Stimulated activated CD8-positive, alpha-beta memory T cell treated with anti-CD3 and anti-CD28 coated beads, Interleukin-15, amount 100 ng/mL, for 24 hours (primary cell): ENCODE results near the gene STAC3.
A peak's percentile ranks its signal among the peaks of the same experiment; 100 is the strongest.

Experiments used
- DNase-seq: peaks from one replicate; pipeline ENCODE4 v3.0.0-alpha.2; 2020; ENCODE audit warnings: low read depth

STAC3 gene

DNA sequence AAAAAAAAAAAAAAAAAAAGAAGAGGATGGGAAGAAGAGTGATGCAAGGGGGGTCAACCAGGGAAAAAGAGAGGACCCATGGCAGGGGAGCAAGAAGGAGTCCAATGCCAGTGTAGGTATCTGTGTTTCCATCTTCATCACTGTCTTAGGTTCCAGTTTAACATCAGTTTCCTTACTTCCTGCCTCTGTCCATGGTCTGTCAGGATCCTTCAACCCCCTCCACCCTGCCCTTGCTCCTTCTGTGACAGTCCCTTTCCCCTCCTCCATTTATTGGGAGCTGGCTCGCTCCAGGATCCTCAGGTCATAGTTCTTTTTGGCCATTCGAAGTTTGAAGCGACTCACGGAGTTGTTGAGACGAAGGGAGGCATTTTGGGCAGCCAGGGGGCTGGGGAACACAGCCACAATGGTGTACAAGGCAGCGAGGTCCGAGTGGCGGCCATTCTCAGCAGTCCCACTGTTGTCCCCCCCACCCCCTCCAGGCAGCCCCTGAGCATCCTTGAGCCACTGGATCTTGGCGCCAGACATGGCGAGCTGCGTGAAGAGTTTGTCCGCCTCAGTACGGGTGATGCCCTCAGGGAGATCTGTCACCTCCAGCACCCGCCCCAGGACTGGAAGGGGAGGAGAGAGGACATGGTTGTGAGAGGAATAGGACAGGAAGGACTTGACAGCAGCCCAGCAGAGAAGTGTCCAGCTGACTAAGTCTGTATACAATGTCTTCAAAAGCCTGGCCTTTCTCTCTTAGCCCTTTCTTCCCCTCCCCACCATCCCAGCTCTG lies 3.7 kb upstream of the STAC3 start:
- no peak for DNase-seq

GRCh38 chr12:57250541-57250940 lies 446 bp downstream of the STAC3 start:
- DNase-seq, result no peak

- no peak for DNase-seq
Observed at GRCh38 chr12:57248934-57249742, 1.8 kb downstream of the STAC3 start.

DNA sequence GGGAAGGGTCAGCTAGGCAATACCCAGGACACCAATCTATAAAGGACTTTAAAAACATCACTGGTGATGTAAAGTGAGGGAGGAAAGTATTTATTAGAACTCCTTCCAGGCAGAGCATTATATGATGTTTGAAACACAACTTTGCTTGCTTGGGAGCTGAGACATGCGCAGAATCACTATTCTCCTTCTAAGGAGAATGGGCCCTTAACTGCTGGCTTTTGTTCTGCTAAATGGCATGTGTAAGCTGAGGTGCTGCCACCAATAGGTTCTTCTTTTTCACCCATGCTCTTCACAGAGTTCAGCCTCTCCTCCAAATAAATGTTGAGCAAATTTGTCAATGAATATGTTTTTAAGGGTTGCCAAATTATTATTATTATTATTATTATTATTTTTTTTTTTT lies 3.9 kb downstream of the STAC3 start:
- no peak for DNase-seq

DNA sequence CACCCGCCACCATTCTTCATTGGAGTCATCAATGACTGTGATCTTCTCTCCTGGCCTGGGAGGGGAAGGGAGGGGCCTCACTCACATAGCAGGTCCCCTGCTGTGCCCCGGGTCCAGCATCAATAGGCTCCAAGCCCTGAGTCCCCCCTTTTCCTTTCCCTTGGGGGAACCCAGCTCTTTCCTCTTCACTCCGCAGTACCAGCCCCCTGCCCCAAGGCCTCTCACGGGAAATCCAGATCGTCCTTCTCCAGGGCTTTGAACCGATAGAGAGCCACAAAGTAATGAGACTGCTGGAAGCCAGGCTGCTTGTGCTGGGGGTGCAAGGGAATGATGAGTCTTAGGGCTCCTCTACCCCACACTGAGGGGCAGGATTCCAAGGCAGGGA lies 6.7 kb downstream of the STAC3 start:
- DNase-seq, result no peak

GRCh38 chr12:57243521-57244311 lies 7.3 kb downstream of the STAC3 start:
- DNase-seq, result peak; percentile 62

DNA sequence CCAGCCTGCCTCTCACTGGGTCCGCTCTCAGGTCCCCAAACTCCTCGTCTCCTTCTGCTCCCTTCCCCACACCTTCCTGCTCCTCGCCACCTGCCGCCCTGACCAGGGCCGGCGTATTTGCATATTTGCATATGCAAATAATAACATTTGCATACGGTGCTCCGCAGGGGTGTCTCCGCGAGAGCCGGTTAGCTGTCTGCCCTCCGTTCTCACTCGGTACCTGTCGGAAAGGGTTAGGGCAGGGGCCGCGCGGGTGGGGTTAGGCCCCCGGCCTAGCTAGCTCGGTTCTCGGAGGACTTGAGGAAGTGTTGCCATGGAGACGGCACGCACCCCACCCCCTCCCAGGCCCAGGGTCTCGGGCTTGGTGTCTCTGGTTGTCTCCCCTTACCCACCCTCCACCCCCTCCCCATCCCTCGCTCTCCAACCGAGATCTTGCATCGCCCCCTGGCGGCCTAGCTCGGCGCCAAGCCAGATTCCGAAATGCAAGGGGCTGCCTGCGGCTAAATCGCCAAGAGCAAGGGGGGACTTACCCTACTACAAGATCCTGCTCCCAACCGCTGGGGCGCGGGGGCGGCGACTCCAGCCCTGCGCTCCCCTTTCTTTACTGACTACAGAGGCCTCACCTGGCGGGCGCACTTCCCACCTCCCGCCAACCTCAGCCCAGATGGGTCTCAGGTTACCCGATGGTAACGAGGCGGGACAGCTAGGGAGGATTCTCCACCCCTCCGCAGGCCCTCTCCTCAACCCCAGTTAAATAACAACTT lies 8.1 kb downstream of the STAC3 start:
- peak; percentile 49 for DNase-seq

- DNase-seq, result no peak
Observed at GRCh38 chr12:57242329-57242690, 8.7 kb downstream of the STAC3 start.

DNA sequence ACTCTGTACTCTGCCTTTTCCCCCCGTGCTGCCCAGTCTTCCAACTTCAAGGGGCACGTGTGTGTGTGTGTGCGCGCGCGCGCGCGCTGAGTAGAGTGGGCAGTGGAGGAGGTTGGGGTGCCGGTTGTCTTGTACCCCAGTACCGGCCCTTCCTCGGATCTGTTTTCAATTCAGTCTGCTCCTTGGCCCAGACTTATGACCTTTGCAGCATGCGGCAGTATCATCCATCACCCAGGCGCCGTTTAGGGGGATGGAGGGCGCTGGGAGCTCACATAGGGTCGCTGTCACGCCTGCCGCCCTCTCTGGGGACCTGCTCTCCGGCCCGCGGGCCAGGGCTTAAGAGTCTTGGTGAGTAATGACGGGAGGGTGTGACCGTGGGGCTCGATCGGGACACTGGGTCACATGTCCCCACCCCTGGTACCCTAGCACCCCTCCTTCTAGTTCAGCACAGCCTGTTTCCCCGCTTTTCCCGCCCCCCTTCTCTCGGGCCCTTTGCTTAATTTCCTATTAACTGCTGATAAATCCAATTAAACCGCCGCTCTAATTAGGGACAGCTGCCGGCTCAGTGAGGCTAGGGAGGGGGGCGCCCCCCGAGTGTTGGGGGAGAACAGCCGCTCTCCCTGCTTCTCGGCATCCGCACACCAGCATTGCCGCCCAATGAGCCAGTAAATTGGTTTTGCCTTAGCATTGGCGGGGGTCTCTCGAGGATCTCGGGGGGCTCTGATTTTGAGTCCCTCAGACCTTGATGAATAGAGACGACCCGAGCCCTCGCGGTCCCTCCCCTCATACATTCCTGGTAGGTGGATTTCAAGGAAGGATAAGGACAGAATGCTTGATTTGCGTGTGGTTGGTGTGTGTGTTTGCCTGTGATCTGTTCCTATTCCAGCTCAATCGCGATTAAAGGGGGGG lies 9.3 kb downstream of the STAC3 start:
- no peak for DNase-seq

DNA sequence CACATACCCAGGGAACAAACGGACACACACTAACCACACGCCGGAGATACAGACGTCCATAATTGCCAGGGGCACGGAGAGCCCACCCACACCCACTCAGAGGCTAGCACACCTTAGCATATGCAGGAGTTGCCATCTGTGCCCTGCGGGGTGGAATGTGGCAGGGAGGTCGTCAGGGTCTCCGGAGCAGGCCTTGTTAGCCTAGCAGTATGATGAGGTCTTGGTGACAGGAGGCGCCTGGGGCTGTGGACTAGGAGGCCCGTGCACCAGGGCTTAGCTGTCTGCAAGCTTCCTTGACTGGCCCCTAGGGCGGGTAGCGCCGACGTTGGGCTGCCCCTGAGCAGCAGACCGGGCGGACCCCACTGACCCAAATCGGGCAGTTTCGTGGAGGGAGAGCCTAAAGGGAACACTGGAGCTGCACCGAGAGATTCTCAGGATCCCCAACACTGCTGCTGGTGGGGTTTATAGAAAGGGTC lies 10.0 kb downstream of the STAC3 start:
- DNase-seq, result no peak

DNA sequence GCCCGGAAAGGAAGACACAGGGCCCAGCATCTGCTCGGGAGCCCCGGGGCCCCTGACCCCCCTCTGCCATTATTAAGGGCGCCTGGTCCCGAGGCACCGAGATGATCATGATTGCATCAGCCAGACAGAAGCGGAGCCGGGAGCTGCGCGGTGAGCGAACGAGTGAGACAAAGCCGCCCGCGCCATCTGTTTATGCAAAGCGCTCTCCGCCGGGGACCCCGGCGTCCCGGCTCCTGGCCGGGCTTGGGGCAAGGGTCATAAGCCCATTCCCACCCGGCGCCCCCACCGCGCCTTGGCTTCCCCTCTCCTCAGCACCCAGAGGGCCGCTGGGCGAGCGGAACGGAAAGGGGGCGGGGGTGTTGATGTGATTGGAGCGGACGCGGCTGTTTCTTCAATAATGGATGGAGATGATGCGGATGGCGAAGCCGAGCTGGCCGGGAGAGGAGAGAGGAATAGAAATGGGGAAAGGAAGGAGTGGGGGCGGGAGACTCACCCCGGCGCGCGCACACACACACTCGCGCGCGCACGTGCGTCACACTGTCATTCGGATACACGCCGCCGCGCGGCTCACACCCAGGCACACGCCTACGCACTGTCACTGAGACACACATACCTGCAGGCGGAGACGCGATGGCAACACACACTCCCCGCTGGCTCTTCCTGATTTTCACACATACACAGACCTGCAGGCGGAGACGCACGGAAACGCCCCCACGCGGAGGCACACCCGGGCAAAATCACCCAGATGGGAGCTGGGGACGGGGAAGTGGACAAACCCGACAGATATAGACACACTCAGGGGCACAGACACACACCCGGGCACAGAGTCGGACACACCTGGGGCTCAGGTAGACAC lies 10.7 kb downstream of the STAC3 start:
- no peak for DNase-seq

- DNase-seq, result no peak
Observed at GRCh38 chr12:57239587-57240065, 11.4 kb downstream of the STAC3 start.

GRCh38 chr12:57238854-57239554 lies 12.0 kb downstream of the STAC3 start:
- peak; percentile 75 for DNase-seq

DNA sequence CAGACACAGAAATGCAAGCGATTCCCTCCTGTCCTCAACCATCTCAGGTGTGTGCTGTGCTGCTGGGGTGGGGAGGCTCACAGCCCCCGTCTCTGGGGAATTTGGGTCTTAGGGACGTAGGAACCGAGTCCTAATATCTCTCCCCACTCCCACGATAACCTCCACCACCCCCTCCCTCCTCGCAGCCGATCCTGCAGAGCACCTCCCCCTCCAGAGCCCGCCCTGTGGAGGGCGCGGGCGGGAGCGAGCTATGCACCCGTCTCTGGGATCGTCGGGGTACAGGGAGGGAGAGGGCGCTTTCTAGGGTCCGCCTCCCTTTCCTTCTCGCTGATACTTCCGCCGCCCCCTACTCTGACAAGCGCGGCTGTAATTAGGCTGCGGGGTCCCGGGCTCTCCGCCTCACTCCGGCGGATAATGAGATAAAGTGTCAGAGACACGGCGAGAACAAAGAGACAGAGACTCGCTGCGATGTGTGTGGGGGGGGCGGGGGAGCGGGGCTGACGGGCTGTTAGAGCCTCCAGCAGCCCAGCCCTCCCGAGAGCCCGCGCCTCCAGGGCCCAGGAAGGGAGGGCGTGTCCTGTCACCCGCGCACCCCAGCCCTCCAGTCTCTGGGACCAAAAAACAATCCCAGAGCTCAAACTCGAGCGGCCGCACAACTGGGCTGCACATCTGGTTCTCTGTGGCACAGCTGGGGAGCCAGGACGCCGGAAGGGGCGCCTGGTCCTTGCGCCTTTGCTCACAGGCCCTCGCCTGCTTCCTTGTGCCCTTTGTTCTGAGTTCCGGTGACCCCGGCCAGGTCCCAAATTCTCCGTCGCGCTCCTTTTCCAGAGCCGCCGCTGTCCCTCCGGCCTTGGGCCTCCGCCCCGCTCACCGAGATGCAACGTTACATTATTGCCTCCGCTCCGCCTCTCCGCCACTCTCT lies 12.8 kb downstream of the STAC3 start:
- no peak for DNase-seq

DNA sequence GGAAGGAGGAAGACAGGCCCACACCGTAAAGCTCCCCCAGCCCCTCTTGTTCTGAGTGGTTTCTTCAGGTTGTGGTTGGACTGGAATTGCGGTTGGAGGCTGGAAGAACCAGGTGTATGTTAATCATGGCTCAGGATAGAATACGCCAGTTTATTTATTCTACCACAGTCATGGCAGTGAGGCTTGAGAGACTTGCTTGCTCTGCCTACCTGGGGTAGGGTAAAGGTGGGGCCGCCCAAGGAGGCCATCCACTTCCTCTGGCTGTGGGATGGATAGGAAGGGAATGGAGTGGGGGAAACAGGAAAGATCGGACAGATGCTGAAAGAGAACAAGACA lies 13.4 kb downstream of the STAC3 start:
- no peak for DNase-seq

GRCh38 chr12:57236925-57237595 lies 13.9 kb downstream of the STAC3 start:
- DNase-seq, result no peak

DNA sequence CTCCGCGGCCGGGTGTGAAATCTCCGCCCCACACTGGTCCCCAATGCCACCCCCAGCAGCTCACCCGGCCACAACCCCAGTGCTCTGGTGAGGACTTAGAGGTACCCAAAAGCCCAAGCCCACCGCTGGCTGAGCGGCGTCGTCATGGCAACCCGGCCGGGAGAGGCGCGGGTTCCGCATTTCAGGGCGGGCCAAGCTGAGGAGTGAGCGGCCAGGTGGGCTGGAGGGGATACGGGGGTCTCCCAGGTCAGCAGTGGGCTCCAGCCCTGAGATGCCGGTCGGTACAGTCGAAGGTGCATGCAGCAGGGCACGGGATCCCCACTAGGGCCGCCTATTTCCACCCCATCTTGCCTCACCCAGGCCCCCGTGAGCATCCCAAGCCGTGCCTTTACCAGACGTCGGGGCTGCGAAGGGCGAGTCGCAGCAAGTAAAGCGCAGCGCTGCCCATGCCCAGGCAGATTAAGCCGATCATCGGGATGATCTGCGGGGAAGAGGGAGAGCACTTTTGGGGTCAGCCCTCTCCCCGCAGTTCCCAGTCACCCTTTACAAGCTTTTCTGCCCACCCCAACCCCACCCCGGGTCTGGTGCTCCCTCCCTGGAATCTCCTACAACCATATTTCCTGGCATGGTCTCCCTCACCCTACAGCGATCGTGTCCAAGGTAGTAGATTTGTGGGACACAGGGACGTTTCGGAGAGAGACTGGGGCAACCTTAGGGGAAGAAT lies 14.6 kb downstream of the STAC3 start:
- no peak for DNase-seq
